Central memory CD8-positive, alpha-beta T cell (primary cell): ENCODE measurements around the gene BACH2.

Experiments used
- ATAC-seq: fragments of 150-1000 bp; cut with Tn5 transposase; replicated peaks from 2 replicates; pipeline ENCODE4 v1.10.0; 2022; ENCODE audit warnings: mild to moderate bottlenecking, moderate FRiP score, moderate number of reproducible peaks; ENCODE audit not compliant: poor library complexity, severe bottlenecking; ENCODE audit errors: extremely low read depth
- DNase-seq, 2 donors: peaks; one replicate each; pipeline ENCODE4 v3.0.0; 2021; ENCODE audit warnings: low spot score in 2 of 2
- H3K27ac Mint-ChIP-seq: one replicate; pipeline ENCODE4 v1.8.0; 2022; ENCODE audit warnings: low read depth, mild to moderate bottlenecking, moderate library complexity, mixed read lengths
- H3K27me3 Mint-ChIP-seq: one replicate; pipeline ENCODE4 v1.8.0; 2022; ENCODE audit warnings: mixed read lengths
- H3K36me3 Mint-ChIP-seq: one replicate; pipeline ENCODE4 v1.8.0; 2022; ENCODE audit warnings: mild to moderate bottlenecking, moderate library complexity, mixed read lengths; ENCODE audit not compliant: insufficient read depth
- H3K4me1 Mint-ChIP-seq: one replicate; pipeline ENCODE4 v1.8.0; 2022; ENCODE audit warnings: mixed read lengths
- H3K4me3 Mint-ChIP-seq: one replicate; pipeline ENCODE4 v1.8.0; 2022; ENCODE audit warnings: mild to moderate bottlenecking, moderate library complexity, mixed read lengths
- H3K9me3 Mint-ChIP-seq: one replicate; pipeline ENCODE4 v1.8.0; 2022; ENCODE audit warnings: mixed read lengths

The BACH2 gene

DNA sequence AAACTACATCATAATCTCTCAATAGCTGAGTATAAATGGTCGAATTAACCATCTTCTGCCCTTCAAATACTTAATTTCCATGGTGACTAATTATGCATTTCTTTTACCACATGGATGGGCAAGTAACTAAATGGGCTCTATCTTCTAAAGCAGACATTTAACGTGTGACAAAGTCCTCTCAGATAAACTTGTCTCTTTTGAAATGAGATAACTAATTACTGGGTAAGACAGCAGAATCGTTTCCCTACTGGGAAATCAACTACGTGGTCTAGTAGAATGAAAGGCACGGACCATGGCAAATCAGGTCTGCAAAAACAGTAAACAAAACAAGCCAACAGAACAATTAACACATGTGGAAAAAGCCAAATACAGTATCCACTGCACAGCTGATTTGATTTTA, 137.7 kb downstream of the BACH2 start:
- peaks cover 10% of the 10 kb centered on the region for H3K4me1 Mint-ChIP-seq
- H3K27me3 Mint-ChIP-seq, result no peaks in the 10 kb centered on the region
- DNase-seq (no peak), ATAC-seq (no peak)
- H3K9me3 Mint-ChIP-seq, result no peaks in the 10 kb centered on the region
- no peak overlapping the region for H3K4me3 Mint-ChIP-seq
- H3K36me3 Mint-ChIP-seq, result no peaks in the 10 kb centered on the region
- no peak overlapping the region for H3K27ac Mint-ChIP-seq

DNA sequence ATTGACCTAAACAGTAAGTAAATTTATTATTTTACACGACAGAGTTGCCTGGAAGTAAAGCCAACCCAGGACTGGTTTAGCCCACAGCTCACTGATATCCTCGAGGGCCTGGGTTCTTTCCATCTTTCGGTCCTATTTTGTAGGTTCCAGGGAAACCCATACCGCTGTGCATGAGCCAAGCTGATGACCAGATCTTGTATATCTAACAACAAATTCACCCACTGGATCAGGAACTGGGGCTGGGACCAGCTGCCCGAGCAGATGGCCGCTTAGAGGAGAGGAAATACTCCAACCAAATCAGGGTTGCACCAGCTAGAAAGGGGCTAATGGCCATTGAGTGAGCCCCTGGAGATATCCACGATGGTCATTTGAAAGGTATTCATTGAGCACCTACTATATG, 139.2 kb downstream of the BACH2 start:
- Mint-ChIP-seq H3K4me1 (peaks cover 10% of the 10 kb centered on the region), H3K4me3 (no peak overlapping the region), H3K9me3 (no peaks in the 10 kb centered on the region), H3K27ac (peak overlapping the region; percentile 24), H3K36me3 (no peaks in the 10 kb centered on the region), H3K27me3 (no peaks in the 10 kb centered on the region)
- no peak for DNase-seq
- no peak for ATAC-seq

DNA sequence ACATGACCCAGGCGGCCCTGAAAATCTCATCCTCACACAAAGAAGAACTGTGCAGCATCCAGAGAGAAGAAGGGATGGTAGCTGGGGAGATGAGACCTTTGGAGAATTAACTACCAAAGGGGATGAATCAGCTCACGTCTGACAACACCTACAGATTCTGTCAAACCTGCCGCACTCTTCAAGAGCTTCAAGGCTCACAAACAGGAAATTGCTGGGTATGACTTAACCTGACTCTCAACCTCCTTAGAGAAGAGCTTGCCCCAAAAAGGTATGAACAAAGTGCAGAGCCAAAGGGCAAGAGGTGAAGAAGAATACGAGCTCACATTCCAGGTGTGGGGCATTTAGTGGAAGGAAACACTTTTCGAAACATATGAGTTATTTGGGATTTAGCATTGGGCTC, 139.8 kb downstream of the BACH2 start:
- DNase-seq (no peak), ATAC-seq (peak; percentile 80)
- Mint-ChIP-seq H3K4me1 (peaks cover 10% of the 10 kb centered on the region), H3K4me3 (peak overlapping the region; percentile 8), H3K27me3 (no peaks in the 10 kb centered on the region), H3K9me3 (no peaks in the 10 kb centered on the region), H3K27ac (peak overlapping the region; percentile 24), H3K36me3 (no peaks in the 10 kb centered on the region)

DNA sequence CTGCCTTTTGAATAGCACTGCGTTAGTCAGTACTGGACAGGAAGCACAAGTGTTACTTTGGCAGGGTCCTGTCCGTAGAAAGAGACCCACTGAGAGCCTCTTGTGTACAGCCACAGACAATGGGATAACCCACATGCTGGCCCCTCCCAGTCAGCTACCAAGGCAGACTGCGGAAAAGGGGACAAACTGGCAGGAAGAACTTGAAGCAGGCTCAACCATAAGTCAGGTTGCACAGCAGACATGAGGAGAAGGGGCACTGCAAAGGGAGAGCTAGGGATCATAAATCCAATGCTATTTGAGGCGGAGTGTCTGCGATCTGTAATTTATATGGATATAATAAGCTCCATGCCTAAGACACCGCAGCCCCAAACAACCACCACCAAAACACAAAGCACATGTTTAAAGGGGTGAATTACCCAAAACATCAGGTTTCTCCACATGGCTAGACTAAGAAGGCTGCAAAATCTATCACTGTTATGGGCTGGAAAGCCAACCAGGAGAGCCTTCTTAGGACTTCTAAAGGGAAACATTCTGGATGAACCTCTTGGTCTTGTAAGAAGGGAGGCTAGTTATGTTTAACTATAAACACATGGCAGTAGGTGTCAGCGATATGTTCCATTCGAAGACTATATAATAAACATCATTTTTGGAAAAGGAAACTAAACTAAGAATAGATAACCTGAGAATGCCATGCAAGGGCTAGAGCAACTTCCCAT, 141.7 kb downstream of the BACH2 start:
- DNase-seq (no peak), ATAC-seq (no peak)
- Mint-ChIP-seq H3K4me3 (no peak overlapping the region), H3K9me3 (no peaks in the 10 kb centered on the region), H3K4me1 (peaks cover 10% of the 10 kb centered on the region), H3K27ac (no peak overlapping the region), H3K27me3 (peaks cover 9% of the 10 kb centered on the region), H3K36me3 (no peaks in the 10 kb centered on the region)

DNA sequence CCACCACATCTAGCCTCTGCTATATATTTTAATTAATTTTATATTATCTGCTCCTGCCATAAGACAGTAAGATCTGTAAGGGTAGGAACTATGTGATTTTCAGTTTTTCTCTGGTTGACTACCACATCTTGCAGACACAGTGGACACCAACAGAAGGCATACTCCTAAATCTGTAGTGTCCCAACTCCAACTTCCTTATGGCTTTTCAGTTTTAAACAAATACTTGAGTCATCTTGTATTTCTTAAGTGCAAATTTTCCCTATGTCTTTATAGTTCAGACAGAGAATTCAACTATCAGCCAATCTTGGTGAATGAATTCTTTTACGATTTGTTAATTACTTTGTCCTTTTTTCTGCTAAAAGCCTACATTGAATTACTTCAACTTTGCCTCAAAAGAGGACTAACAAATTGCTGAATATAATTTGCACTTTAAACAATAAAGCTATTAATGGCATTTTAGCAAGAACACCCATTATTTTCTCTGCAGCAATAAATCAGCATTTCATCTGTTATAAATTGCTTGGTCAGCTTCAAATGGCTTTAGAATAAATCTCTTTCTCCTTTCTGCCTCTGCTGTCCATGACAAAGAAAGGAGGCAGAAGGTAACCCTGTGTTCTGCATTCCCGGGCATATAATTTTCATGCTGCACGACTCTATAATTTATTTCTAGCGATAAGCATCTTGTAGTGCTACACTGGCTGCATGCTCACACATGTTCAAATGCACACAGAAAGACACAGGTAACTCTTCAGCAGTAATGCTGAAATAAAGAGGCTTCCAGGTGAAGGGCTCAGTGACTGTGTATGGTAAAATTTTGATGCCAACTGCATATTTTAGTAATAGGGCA, 144.8 kb downstream of the BACH2 start:
- no peak for DNase-seq
- Mint-ChIP-seq H3K4me3 (no peak overlapping the region), H3K4me1 (peaks cover 6% of the 10 kb centered on the region), H3K27ac (no peak overlapping the region), H3K9me3 (no peaks in the 10 kb centered on the region), H3K36me3 (no peaks in the 10 kb centered on the region), H3K27me3 (peaks cover 13% of the 10 kb centered on the region)
- no peak for ATAC-seq

DNA sequence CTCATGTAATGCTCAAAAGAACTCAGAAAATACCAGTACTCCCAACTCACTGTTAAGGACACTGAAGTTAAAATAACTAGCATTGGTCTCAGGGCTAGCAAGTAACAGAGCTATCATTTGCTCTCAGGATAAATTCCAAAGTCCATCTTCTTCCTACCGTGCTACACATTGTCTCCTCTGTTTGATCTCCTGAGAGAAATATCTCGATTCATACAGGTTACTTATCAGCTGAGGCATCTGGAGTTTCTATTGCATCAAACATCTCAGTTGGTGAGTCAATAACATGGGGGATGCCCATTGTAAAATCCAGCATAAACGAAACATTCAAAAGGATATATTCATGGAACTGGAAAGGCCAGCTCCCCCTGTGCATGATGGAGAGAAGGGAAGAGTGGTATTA, 147.4 kb downstream of the BACH2 start:
- no peak overlapping the region for H3K4me3 Mint-ChIP-seq
- H3K9me3 Mint-ChIP-seq, result no peaks in the 10 kb centered on the region
- H3K27me3 Mint-ChIP-seq, result peaks cover 27% of the 10 kb centered on the region
- ATAC-seq, result no peak
- DNase-seq, result no peak
- no peaks in the 10 kb centered on the region for H3K36me3 Mint-ChIP-seq
- no peaks in the 10 kb centered on the region for H3K4me1 Mint-ChIP-seq
- no peak overlapping the region for H3K27ac Mint-ChIP-seq

DNA sequence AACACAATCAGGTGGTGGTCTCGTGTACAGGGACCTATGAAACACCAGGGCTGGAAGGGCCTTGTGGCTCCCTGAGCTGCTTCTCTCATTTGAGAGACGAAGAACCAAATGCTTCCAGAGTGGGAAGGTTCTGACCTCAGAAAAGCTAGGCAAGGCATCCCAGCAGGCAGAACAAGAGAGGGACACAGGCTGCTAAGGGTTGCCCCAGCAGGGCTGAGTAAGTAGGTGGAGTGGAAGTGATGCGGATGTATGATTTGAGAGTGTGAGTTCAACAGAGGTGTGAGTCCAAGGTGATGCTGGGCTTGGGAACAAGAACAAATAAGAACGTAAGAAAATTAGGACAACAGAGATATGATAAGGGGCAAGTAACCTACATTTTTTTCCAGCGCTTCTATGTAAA, 147.8 kb downstream of the BACH2 start:
- H3K27me3 Mint-ChIP-seq, result peaks cover 27% of the 10 kb centered on the region
- ATAC-seq (no peak), DNase-seq (no peak)
- no peak overlapping the region for H3K27ac Mint-ChIP-seq
- H3K9me3 Mint-ChIP-seq, result no peaks in the 10 kb centered on the region
- no peaks in the 10 kb centered on the region for H3K4me1 Mint-ChIP-seq
- H3K36me3 Mint-ChIP-seq, result no peaks in the 10 kb centered on the region
- H3K4me3 Mint-ChIP-seq, result no peak overlapping the region

DNA sequence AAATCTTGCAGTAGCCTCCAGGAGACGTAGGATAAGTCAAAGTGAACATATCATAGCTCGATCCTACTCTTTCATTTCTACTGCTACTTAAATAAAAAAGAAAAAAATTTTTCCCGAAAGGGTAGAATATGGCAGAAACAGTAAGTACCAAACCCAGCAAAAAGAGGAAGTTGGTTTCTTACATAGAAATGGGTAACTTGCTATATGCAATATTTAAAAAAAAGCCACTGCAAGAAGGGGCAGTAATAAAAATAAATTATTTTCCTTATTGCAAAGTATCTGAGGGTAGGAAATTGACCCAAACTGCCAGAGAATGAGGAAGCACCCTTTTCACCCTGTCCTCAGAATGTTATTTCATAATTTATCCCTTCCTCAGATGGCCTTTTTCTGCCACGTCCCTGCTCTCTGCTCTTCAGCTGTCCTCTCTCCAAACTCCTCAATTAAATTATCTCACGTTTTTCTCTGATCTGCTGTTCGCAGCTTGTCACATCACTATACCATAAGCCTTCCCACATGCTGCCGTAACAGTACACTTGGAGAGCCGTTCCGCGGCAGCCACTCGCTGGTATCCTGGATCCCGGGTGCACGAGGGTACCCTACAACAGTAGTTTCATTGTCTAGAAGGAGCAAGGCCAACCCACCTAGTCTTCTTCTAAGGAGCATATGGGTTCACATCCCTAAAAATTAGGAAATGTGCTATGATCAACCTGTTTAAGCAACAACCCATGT, 149.6 kb downstream of the BACH2 start:
- Mint-ChIP-seq H3K27me3 (peaks cover 27% of the 10 kb centered on the region), H3K4me1 (no peaks in the 10 kb centered on the region), H3K9me3 (no peaks in the 10 kb centered on the region), H3K36me3 (peaks cover 2% of the 10 kb centered on the region), H3K27ac (no peak overlapping the region), H3K4me3 (no peak overlapping the region)
- no peak for DNase-seq
- no peak for ATAC-seq

DNA sequence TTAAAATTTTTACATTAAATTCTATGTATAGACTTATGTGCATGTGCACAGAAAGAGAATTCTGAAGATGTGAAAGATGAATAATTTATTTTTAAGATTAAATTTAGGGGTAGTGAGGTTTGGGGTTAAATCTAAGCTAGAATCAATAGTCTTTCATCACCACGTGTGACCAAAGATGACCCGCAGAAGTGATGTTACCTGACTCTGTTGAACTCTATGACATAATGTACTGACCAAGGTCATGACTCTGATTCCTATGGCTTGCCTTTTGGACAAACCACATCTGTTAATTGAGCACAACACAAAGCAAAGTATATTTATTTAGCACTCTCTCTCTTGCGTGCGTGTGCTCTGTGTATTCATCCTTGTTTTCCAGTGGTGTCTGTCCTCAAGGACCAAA, 150.6 kb downstream of the BACH2 start:
- Mint-ChIP-seq H3K36me3 (peaks cover 2% of the 10 kb centered on the region), H3K4me3 (no peak overlapping the region), H3K4me1 (no peaks in the 10 kb centered on the region), H3K27me3 (peaks cover 27% of the 10 kb centered on the region), H3K9me3 (no peaks in the 10 kb centered on the region), H3K27ac (no peak overlapping the region)
- ATAC-seq, result no peak
- no peak for DNase-seq

DNA sequence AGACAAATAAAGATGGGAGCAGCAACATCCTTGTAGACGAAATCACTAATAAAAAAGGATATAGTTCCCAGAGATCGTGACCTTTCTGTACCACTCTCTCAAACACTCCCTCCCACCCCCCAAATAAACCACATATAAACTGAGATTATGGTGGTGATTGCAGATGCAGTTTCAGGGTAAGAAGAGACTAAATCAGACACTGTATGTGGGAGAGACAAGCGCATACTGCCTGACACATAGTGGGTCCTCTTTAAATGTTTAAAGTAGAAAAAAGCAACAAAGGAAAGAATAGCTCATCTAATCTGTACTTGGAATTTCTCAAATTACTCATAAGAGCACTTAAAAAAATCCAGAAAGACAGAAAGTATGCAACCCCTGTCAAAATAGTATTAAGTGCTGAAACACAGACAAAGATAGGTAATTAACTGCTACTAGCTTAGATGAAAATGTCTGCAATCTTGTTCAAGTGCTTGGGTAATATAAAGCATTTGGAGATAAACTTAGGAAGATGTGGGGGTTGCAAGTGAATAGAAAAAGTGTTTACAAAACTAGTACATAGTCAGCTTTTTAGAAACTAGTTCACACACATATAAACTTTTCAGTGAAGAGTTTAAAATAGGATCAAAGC, 151.6 kb downstream of the BACH2 start:
- H3K9me3 Mint-ChIP-seq, result no peaks in the 10 kb centered on the region
- H3K36me3 Mint-ChIP-seq, result peaks cover 2% of the 10 kb centered on the region
- H3K4me3 Mint-ChIP-seq, result no peak overlapping the region
- no peaks in the 10 kb centered on the region for H3K4me1 Mint-ChIP-seq
- peaks cover 18% of the 10 kb centered on the region for H3K27me3 Mint-ChIP-seq
- DNase-seq (no peak), ATAC-seq (no peak)
- no peak overlapping the region for H3K27ac Mint-ChIP-seq

DNA sequence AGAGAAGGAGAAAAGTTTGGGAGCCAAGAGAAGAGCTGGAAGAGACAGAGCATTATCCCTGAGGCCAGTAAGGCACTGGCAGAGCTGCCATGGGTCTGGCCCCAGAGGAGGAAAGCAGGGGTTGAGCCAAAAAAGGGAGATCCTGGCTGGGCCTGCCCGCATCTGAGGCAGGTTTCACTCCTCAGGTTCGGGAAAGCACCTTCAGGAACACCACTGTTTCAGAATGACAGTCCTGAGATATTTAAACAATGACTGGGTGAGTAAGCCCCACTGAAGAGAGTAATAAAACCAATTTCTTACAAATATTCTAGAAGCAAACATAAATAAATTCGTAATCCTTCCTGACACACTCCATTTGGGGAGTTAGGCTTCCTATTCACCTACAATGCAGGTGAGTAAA, 152.2 kb downstream of the BACH2 start:
- Mint-ChIP-seq H3K36me3 (peaks cover 2% of the 10 kb centered on the region), H3K4me3 (no peak overlapping the region), H3K27ac (no peak overlapping the region), H3K4me1 (no peaks in the 10 kb centered on the region), H3K9me3 (no peaks in the 10 kb centered on the region), H3K27me3 (peaks cover 14% of the 10 kb centered on the region)
- DNase-seq (no peak), ATAC-seq (no peak)

DNA sequence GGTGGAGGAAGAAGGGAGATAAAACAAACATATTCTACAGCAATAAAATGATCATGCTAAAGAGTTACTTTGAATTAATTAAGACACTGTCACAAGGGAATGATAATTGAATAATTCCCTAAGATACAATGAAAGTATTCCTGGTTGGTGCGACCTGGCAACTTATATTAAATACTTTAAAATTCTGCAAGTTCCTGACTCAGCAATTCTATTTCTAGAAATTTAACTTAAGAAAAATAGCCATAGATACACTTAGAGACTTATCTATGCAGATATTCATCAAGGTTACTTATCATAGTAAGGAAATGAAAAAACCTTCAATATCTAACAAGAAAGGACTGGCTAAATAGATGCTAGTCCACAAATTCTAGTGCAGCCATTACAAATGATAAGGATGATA, 156.0 kb downstream of the BACH2 start:
- ATAC-seq (no peak), DNase-seq (no peak)
- Mint-ChIP-seq H3K4me3 (no peak overlapping the region), H3K36me3 (peaks cover 2% of the 10 kb centered on the region), H3K27ac (no peak overlapping the region), H3K27me3 (peaks cover 14% of the 10 kb centered on the region), H3K9me3 (no peaks in the 10 kb centered on the region), H3K4me1 (no peaks in the 10 kb centered on the region)
